ENCODE data around the gene SOX8.

DNA sequence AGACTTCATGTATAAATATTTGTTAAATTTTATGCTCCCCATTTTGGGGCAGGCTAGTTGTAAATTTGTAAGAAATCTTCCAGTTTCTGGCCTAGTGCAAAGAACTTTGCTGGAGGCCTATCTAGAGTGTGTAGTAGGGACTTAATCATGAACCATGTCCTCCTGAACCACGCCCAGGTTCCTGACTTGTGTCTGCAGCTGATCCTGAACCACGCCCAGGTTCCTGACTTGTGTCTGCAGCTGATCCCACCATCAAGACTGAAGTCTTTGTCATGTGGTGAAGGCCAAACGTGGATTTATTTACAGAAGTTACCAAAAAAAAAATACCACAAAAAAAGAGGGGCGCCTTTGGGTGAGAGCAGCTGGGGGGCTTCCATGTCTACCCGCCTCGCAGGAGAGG is 43.8 kb upstream of the SOX8 start:
- TF ChIP-seq, protein P1, sequence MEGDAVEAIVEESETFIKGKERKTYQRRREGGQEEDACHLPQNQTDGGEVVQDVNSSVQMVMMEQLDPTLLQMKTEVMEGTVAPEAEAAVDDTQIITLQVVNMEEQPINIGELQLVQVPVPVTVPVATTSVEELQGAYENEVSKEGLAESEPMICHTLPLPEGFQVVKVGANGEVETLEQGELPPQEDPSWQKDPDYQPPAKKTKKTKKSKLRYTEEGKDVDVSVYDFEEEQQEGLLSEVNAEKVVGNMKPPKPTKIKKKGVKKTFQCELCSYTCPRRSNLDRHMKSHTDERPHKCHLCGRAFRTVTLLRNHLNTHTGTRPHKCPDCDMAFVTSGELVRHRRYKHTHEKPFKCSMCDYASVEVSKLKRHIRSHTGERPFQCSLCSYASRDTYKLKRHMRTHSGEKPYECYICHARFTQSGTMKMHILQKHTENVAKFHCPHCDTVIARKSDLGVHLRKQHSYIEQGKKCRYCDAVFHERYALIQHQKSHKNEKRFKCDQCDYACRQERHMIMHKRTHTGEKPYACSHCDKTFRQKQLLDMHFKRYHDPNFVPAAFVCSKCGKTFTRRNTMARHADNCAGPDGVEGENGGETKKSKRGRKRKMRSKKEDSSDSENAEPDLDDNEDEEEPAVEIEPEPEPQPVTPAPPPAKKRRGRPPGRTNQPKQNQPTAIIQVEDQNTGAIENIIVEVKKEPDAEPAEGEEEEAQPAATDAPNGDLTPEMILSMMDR (IDR thresholded peaks at IDR 0.05), result no peak
- no peak for TF ChIP-seq POLR2A (IDR thresholded peaks at IDR 0.05)
